ENCODE measurements around the gene PSRC1. TPM values are rescaled to one million over a fixed set of nuclear protein-coding genes. Genes with fewer than 3 reads are reported as not detected.

PSRC1 gene
- total RNA-seq, result 5.0 and 10.2 TPM in 2 replicates

GRCh38 chr1:109282952-109283747 lies at the start of gene PSRC1:
Gene PSRC1 (minus strand): TSS chr1:109283145.

DNA sequence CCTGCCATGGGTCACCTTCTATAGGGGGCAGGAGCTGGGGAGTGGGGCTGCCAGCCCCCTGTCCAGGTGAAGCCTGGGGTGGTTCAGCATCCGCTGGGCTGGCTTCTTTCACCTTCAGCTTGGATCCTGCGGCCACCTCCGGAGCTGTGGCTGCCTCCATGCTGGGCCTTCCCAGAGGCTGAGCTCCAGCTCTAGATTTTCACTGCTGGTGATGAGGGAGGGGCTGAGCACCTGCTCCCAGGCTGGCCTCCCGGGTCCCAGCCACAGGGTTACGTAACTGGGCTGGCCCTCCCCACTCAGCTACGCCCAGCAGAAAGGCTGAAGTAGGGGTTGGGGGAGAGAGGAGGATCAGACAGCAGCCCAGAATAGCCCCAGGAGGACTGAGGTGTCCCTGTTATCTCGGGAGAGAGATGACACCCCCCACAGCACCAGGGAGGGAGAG lies 23.9 kb upstream of the PSRC1 start, which contains the start of gene MYBPHL:
MYBPHL (minus strand) TSS at position 180 of the 442 bp plus-strand sequence; CDS start at position 160, 20 bp downstream.

GRCh38 chr1:109248797-109249629 lies 33.9 kb downstream of the PSRC1 start, which contains the start of gene CELSR2:
Gene CELSR2 (plus strand): TSS chr1:109249539. CDS start chr1:109250080, 541 bp downstream.

Other genes starting within 250 kb of the PSRC1 start
- 9.0 and 11.7 TPM in 2 replicates for gene WDR47, start 241.0 kb downstream of the PSRC1 start, total RNA-seq
- gene TAF13, start 207.1 kb downstream of the PSRC1 start, total RNA-seq, result 39.7 and 64.1 TPM in 2 replicates
- 21.3 and 37.3 TPM in 2 replicates for gene TMEM167B, start 192.4 kb downstream of the PSRC1 start, total RNA-seq
- 0.39 and 0.98 TPM in 2 replicates for gene ELAPOR1, start 169.0 kb downstream of the PSRC1 start, total RNA-seq
- 169 and 215 TPM in 2 replicates for gene SARS1, start 69.2 kb downstream of the PSRC1 start, total RNA-seq
- 3.1 and 8.6 TPM in 2 replicates for gene CELSR2, start 33.6 kb downstream of the PSRC1 start, total RNA-seq
- 0.54 TPM in 1 of 2 replicates, not detected in the other for gene MYBPHL, start 23.9 kb upstream of the PSRC1 start, total RNA-seq
- gene SORT1, start 114.8 kb upstream of the PSRC1 start, total RNA-seq, result 37.7 and 96.7 TPM in 2 replicates
- 24.3 and 39.0 TPM in 2 replicates for gene PSMA5, start 143.3 kb upstream of the PSRC1 start, total RNA-seq
- 0.11 and 0.39 TPM in 2 replicates for gene SYPL2, start 183.4 kb upstream of the PSRC1 start, total RNA-seq
- gene ATXN7L2, start 200.8 kb upstream of the PSRC1 start, total RNA-seq, result 2.8 and 5.5 TPM in 2 replicates
- 8.6 and 12.6 TPM in 2 replicates for gene CYB561D1, start 210.9 kb upstream of the PSRC1 start, total RNA-seq
- 0.65 and 0.79 TPM in 2 replicates for gene AMIGO1, start 226.6 kb upstream of the PSRC1 start, total RNA-seq

Measured in placental epithelial cell (primary cell).